HEK293 (cell line): ENCODE data around the gene ERMAP.

Source experiments
- CTCF ChIA-PET: fragments of 350-600 bp; formaldehyde crosslinking; extraction: SDS; loops from one replicate; lab custom pipeline; 2021; ENCODE audit warnings: antibody characterized with exemption; lab: Yijun Ruan, JAX
- POLR2A ChIA-PET: fragments of 300-600 bp; formaldehyde crosslinking; extraction: SDS; loops from one replicate; lab custom pipeline; 2020; ENCODE audit warnings: antibody characterized with exemption, inconsistent platforms; lab: Yijun Ruan, JAX
- H3K27ac ChIP-seq: fragments of 200-500 bp; sonication (Bioruptor generic); 2 replicates; pipeline ENCODE4 v1.5.1; 2014; ENCODE audit warnings: low read depth, low read length, control low read depth, inconsistent platforms; ENCODE audit errors: extremely low read depth
- H3K36me3 ChIP-seq, 2 experiments: fragments of 200-500 bp in 1 of 2; sonication (Bioruptor generic) in 1 of 2; 1 replicate in 1 of 2; 2 replicates in 1 of 2; pipeline ENCODE4 v1.5.1; 2014 to 2017; ENCODE audit warnings: inconsistent platforms in 2 of 2, low read length in 2 of 2; ENCODE audit not compliant: control insufficient read depth in 2 of 2, insufficient read depth in 1 of 2
- H3K4me1 ChIP-seq: fragments of 200-500 bp; sonication (Bioruptor generic); 2 replicates; pipeline ENCODE4 v1.5.1; 2014; ENCODE audit warnings: mild to moderate bottlenecking, low read length, inconsistent platforms; ENCODE audit not compliant: control insufficient read depth, insufficient read depth
- H3K4me3 ChIP-seq: 2 replicates; pipeline ENCODE4 v1.5.1; 2011; ENCODE audit warnings: low read depth, mild to moderate bottlenecking, control low read depth, low read length, moderate library complexity
- H3K9me3 ChIP-seq: fragments of 200-500 bp; sonication (Bioruptor generic); 2 replicates; pipeline ENCODE4 v1.5.1; 2014; ENCODE audit warnings: low read depth, low read length, inconsistent platforms; ENCODE audit not compliant: control insufficient read depth, insufficient read depth
- GLIS1 ChIP-seq: fragments of 450-650 bp; formaldehyde crosslinking; IDR thresholded peaks from 2 replicates; pipeline ENCODE4 v1.5.1; 2016; ENCODE audit warnings: missing biosample characterization, missing genetic modification characterization
- KLF10 ChIP-seq: fragments of 450-650 bp; IDR thresholded peaks from 2 replicates; pipeline ENCODE4 v1.5.1; 2018; ENCODE audit warnings: missing biosample characterization, mild to moderate bottlenecking, missing genetic modification characterization
- SALL2 ChIP-seq: fragments of 450-650 bp; formaldehyde crosslinking; IDR thresholded peaks from 2 replicates; pipeline ENCODE4 v1.5.0; 2017; ENCODE audit warnings: missing biosample characterization, mild to moderate bottlenecking, missing genetic modification characterization, borderline replicate concordance
- SETDB1 ChIP-seq: IDR thresholded peaks from one replicate; pipeline ENCODE4 v1.6.1; 2017; ENCODE audit warnings: mild to moderate bottlenecking, low read length, moderate library complexity, mixed read lengths; ENCODE audit not compliant: insufficient read length
- TRIM28 ChIP-seq: IDR thresholded peaks from 2 replicates; pipeline ENCODE4 v1.6.1; 2011; ENCODE audit warnings: low read length, control low read depth, borderline replicate concordance
- ZBTB21 ChIP-seq: fragments of 450-650 bp; formaldehyde crosslinking; IDR thresholded peaks from 2 replicates; pipeline ENCODE4 v1.5.1; 2017; ENCODE audit warnings: missing biosample characterization, missing genetic modification characterization
- ZBTB48 ChIP-seq: fragments of 450-650 bp; formaldehyde crosslinking; IDR thresholded peaks from 2 replicates; pipeline ENCODE4 v1.5.1; 2016; ENCODE audit warnings: missing biosample characterization, missing genetic modification characterization
- ZNF354C ChIP-seq: fragments of 450-650 bp; formaldehyde crosslinking; IDR thresholded peaks from 2 replicates; pipeline ENCODE4 v1.5.1; 2016; ENCODE audit warnings: missing biosample characterization, missing genetic modification characterization, low read depth, borderline replicate concordance
- ZNF394 ChIP-seq: fragments of 450-650 bp; formaldehyde crosslinking; IDR thresholded peaks from 2 replicates; pipeline ENCODE4 v1.5.1; 2016; ENCODE audit warnings: missing biosample characterization, missing genetic modification characterization, mild to moderate bottlenecking, moderate library complexity, borderline replicate concordance
- ZNF416 ChIP-seq: fragments of 450-650 bp; formaldehyde crosslinking; IDR thresholded peaks from 2 replicates; pipeline ENCODE4 v1.5.1; 2016; ENCODE audit warnings: missing biosample characterization, missing genetic modification characterization
- ZNF433 ChIP-seq: fragments of 450-650 bp; formaldehyde crosslinking; IDR thresholded peaks from 2 replicates; pipeline ENCODE4 v1.5.1; 2016; ENCODE audit warnings: missing biosample characterization, missing genetic modification characterization, low read depth
- ZNF600 ChIP-seq: fragments of 450-650 bp; formaldehyde crosslinking; IDR thresholded peaks from 2 replicates; pipeline ENCODE4 v1.5.1; 2016; ENCODE audit warnings: missing biosample characterization, missing genetic modification characterization
- TF ChIP-seq, protein P1 (sequence below): fragments of 450-650 bp; IDR thresholded peaks from 2 replicates; pipeline ENCODE4 v1.5.1; 2018; ENCODE audit warnings: missing biosample characterization, mild to moderate bottlenecking, missing genetic modification characterization
- TF ChIP-seq, protein P2 (sequence below): fragments of 450-650 bp; formaldehyde crosslinking; IDR thresholded peaks from 2 replicates; pipeline ENCODE4 v1.5.1; 2016; ENCODE audit warnings: missing biosample characterization, missing genetic modification characterization
- TF ChIP-seq, protein P3 (sequence below): sonication (generic); formaldehyde crosslinking; IDR thresholded peaks from 2 replicates; pipeline ENCODE4 v1.8.1; 2022; ENCODE audit warnings: mild to moderate bottlenecking, moderate library complexity, missing genetic modification reagents
- TF ChIP-seq, protein P4 (sequence below): fragments of 450-650 bp; formaldehyde crosslinking; IDR thresholded peaks from 2 replicates; pipeline ENCODE4 v1.5.1; 2016; ENCODE audit warnings: missing biosample characterization, missing genetic modification characterization
- TF ChIP-seq, protein P5 (sequence below): fragments of 450-650 bp; formaldehyde crosslinking; IDR thresholded peaks from 2 replicates; pipeline ENCODE4 v1.5.1; 2016; ENCODE audit warnings: missing biosample characterization, missing genetic modification characterization

The ERMAP gene

DNA sequence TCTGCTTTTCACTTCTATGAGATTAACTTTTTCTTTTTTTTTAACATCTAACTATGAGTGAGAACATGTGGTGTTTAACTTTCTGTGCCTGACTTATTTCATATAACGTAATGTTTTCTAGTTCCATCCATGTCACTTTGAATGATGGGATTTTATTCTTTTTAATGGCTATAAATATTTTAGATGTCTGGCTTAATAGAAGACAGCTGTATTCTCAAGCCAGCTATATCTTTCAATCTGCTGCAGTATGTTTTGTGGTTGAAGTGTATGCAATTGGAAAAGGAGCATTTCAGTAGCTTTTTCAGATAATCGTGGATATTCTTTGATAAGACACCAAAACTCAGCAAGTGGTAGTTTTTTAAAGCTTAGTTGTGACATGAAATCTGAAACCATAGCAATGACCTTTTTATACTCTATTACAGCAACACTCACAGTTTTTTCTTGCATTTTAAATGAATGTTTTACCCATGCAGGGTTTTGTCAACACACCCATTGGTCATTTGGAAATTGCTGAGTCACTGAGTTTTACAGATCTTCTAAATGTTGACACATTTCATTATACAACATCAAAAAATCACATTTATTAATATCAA is 6.0 kb downstream of the ERMAP start (continued):
- TF ChIP-seq, protein P1, sequence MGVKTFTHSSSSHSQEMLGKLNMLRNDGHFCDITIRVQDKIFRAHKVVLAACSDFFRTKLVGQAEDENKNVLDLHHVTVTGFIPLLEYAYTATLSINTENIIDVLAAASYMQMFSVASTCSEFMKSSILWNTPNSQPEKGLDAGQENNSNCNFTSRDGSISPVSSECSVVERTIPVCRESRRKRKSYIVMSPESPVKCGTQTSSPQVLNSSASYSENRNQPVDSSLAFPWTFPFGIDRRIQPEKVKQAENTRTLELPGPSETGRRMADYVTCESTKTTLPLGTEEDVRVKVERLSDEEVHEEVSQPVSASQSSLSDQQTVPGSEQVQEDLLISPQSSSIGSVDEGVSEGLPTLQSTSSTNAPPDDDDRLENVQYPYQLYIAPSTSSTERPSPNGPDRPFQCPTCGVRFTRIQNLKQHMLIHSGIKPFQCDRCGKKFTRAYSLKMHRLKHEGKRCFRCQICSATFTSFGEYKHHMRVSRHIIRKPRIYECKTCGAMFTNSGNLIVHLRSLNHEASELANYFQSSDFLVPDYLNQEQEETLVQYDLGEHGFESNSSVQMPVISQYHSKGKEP (tag by site-specific recombination), result 0 out of 2 replicates have a peak, but pooled peaks have one; percentile 52
- TF ChIP-seq TRIM28, result 0 out of 2 replicates have a peak, but pooled peaks have one; percentile 16
- TF ChIP-seq, protein P2, sequence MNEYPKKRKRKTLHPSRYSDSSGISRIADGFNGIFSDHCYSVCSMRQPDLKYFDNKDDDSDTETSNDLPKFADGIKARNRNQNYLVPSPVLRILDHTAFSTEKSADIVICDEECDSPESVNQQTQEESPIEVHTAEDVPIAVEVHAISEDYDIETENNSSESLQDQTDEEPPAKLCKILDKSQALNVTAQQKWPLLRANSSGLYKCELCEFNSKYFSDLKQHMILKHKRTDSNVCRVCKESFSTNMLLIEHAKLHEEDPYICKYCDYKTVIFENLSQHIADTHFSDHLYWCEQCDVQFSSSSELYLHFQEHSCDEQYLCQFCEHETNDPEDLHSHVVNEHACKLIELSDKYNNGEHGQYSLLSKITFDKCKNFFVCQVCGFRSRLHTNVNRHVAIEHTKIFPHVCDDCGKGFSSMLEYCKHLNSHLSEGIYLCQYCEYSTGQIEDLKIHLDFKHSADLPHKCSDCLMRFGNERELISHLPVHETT (tag by site-specific recombination), result no peak
- TF ChIP-seq, protein P3, sequence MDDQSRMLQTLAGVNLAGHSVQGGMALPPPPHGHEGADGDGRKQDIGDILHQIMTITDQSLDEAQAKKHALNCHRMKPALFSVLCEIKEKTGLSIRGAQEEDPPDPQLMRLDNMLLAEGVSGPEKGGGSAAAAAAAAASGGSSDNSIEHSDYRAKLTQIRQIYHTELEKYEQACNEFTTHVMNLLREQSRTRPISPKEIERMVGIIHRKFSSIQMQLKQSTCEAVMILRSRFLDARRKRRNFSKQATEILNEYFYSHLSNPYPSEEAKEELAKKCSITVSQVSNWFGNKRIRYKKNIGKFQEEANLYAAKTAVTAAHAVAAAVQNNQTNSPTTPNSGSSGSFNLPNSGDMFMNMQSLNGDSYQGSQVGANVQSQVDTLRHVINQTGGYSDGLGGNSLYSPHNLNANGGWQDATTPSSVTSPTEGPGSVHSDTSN, result no peak
- TF ChIP-seq ZNF416 (tag by site-specific recombination), result no peak
- TF ChIP-seq GLIS1 (tag by site-specific recombination), result peak; percentile 36; the same call in 1 of the 2 replicates
- TF ChIP-seq ZNF433, result no peak
- TF ChIP-seq ZNF600 (tag by site-specific recombination), result no peak
- TF ChIP-seq ZNF394 (tag by site-specific recombination), result no peak
- TF ChIP-seq, protein P4, sequence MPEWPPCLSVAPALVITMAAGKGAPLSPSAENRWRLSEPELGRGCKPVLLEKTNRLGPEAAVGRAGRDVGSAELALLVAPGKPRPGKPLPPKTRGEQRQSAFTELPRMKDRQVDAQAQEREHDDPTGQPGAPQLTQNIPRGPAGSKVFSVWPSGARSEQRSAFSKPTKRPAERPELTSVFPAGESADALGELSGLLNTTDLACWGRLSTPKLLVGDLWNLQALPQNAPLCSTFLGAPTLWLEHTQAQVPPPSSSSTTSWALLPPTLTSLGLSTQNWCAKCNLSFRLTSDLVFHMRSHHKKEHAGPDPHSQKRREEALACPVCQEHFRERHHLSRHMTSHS, result no peak
- TF ChIP-seq KLF10 (tag by site-specific recombination), result 0 out of 2 replicates have a peak, but pooled peaks have one; percentile 31
- no peak for TF ChIP-seq ZNF354C (tag by site-specific recombination)
- TF ChIP-seq, protein P5, sequence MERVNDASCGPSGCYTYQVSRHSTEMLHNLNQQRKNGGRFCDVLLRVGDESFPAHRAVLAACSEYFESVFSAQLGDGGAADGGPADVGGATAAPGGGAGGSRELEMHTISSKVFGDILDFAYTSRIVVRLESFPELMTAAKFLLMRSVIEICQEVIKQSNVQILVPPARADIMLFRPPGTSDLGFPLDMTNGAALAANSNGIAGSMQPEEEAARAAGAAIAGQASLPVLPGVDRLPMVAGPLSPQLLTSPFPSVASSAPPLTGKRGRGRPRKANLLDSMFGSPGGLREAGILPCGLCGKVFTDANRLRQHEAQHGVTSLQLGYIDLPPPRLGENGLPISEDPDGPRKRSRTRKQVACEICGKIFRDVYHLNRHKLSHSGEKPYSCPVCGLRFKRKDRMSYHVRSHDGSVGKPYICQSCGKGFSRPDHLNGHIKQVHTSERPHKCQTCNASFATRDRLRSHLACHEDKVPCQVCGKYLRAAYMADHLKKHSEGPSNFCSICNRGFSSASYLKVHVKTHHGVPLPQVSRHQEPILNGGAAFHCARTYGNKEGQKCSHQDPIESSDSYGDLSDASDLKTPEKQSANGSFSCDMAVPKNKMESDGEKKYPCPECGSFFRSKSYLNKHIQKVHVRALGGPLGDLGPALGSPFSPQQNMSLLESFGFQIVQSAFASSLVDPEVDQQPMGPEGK (tag by site-specific recombination), result no peak

DNA sequence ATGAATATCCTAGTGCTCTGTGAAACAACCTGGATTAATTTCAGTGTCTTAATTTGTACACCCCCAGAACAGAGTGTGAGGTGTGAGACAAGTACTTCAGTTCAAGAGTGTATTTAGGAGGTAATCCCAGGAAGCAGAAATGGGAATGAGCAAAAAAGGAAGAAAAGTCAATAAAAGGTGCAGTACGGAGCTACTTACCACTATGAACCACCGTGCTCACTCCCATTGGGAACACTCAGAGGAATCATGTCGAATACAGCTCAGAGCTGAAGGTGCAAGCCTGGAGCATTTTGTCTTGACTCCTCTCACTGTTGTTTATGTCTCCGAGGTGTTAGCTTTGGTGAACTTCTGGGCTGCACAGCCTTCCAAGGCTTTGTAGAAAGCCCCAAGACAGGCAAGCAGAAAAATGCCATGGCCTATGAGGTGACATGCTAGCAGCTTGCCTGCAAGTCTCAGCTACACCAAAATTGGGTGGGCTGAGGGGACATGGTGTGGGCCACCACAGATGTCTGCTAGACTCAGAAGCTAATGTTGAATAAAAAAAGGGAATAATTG is 7.6 kb downstream of the ERMAP start:
- no peaks in the 10 kb centered on the region for H3K9me3 ChIP-seq
- POLR2A ChIA-PET, result interaction anchor here (1.4 kb wide), 1 partner anchor 22 kb away, joined by 6 read pairs; the partner anchor contains the start of gene ZNF691
- no peaks in the 10 kb centered on the region for H3K36me3 ChIP-seq
- no peak overlapping the region for H3K27ac ChIP-seq
- no peak overlapping the region for H3K4me3 ChIP-seq
- CTCF ChIA-PET, result interaction anchor here (0.7 to 1.5 kb wide), 4 partner anchors 11 to 249 kb away, joined by 3 to 4 read pairs (median 3); no protein-coding TSS in a partner anchor
- TF ChIP-seq SETDB1 (no peak), ZBTB48 (tag by site-specific recombination) (no peak), SALL2 (tag by site-specific recombination) (no peak), ZBTB21 (tag by site-specific recombination) (no peak)
- H3K4me1 ChIP-seq, result peaks cover 2% of the 10 kb centered on the region
